Activated CD4-positive, CD25-positive, alpha-beta regulatory T cell (primary cell): ENCODE measurements around the gene CENPS.
"Not testable (repeated sequence)": the region's sequence is repeated elsewhere in the genome, so short reads cannot be mapped to it uniquely, and the experiment has no call there.

Experiments used
- DNase-seq, 4 experiments: peaks; one replicate each; lab custom pipeline; 2025; lab: John Stamatoyannopoulos, UW

The CENPS gene

DNA sequence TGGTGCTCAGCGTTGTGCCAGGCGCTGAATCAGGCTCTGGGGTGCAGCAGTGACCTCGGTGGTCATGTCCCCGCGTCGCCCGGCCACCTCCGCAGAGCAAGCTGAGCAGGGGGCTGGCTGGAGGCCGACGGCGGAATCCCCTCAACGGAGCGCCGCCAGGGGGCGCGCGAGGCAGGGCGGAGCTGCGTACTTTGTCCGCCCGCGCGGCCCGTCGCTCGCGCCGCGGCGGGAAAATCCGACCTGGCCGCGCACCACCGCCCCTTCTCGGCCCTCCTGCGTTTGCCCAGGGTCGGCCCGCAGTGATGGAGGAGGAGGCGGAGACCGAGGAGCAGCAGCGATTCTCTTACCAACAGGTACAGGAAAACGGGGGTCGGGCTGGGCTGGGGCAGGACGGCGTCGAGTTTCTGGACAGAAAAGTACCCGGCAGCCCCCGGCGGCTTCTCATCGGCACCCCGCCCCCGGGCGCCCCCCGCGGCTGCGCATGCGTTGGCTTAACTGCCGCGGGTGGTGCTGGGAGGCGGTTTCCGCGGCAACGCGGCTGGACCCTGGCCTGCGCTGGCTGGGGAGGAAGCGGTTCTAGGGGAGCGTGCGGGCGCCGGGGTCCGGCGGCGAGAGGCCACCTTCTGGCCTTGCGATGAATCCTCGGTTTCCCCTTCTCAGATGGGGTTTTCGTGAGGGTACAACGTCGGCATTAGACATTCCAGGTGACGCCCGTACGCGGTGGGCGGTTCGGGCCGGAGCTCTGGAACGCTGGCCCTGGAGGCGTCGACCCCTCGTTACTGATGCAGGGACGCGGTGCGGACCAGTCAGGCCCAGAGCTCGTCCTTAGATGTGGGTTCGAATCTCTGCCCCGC is at the start of gene CENPS:
Gene CENPS, plus strand, starts transcription at position 218 of the 854 bp plus-strand sequence. Its CDS starts 85 bp downstream, at position 303.
- peak; percentile 81 to 88 (median 86) for DNase-seq

DNA sequence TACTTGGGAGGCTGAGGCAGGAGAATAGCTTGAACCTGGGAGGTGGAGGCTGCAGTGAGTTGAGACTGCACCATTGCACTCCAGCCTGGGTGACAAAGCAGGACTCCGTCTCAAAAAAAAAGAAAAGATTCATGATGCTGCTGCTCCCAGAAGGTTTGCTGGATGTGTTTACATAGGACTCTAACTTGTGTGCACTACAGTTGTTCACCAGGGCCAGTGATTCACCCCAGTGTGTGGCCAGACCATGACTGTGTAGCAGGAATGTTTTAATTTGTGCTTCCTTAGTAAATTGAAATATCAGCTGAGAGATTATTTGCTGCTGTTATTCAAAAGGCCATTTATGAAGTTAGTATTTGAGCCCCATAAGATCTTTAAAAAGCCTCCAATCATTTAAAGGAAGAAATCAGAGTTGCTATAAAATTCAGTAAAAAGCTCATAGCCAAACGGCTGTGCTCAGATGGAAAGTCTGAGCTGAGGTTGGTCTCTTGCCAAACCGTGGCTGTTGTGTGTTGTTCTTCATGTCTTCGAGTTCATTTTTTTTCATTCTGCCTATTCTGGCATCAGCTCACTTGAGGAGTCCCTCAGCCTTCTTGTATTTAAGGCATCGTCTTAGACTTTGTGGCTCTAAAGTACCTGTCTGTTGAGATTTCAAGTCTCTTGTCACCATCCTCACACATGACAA is 49.5 kb upstream of the CENPS start:
- DNase-seq, result no peak

DNA sequence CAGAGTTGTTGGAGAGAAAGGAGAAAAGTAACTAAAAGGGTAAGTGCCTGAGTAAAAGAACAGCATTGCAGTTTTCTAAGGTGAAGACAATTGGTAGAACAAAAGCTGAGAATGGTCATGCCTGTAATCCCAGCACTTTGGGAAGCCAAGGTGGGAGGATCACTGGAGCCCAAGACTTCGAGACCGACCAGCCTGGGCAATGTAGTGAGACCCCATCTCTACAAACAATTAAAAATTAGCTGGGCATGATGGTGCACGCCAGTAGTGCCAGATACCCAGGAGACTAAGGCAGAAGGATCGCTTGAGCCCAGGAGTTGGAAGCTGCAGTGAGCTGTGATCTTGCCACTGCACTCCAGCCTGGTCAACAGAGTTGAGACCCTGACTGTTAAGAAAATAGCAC is 46.6 kb upstream of the CENPS start:
- no peak for DNase-seq

DNA sequence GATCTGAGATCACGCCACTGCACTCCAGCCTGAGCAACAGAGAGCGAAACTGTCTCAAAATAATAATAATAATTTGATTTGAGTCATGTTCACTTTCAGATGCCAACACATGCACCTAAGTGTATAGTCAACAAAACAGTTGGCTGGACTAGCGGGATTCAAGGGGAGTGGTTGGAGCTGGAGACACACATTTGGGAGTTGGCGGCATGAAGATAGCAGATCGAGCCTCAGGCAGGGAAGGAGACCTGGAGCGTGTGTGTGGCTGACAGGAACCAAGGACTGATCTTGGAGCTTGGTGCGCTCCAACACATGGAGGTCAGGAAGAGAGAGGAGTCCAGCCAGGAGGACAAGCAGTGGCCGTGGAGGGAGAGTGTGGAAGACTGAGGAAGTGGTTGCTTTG is 46.0 kb upstream of the CENPS start:
- no peak for DNase-seq

DNA sequence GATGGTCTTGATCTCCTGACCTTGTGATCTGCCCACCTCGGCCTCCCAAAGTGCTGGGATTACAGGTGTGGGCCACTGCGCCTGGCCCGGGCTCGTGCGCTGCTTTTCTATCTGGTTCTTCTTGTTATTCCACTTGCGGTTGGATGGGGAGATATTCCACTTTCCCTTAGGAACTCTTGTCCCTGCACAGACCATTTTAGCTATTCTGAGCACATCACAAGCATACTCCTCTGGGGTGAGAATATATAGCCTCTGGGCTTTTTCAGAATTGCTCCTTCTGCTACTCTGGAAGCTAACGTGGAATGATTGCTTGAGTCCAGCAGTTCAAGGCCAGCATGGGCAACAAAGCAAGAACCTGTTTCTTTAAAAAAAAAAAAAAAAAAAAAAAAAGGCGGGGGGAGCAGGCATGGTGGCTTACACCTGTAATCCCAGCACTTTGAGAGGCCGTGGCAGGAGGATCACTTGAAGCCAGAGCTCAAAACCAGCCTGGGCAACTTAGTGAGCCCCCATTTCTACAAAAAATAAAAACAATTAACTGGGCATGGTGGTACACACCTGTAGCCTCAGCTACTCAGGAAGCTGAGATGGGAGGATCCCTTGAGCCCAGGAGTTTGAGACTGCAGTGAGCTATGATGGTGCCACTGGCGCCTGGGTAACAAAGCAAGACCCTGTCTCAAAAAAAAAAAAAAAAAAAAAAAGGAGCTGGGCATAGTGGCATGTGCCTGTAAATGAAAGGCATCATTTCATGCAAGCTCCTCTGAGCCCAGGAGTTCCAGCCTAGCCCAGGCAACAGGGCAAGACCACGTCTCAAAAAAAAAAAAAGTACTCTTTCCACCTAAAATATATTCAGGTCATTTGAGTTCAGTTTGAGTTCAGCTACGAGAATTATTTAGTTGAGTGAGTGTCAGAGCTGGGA is 43.2 kb upstream of the CENPS start:
- DNase-seq, result no peak

DNA sequence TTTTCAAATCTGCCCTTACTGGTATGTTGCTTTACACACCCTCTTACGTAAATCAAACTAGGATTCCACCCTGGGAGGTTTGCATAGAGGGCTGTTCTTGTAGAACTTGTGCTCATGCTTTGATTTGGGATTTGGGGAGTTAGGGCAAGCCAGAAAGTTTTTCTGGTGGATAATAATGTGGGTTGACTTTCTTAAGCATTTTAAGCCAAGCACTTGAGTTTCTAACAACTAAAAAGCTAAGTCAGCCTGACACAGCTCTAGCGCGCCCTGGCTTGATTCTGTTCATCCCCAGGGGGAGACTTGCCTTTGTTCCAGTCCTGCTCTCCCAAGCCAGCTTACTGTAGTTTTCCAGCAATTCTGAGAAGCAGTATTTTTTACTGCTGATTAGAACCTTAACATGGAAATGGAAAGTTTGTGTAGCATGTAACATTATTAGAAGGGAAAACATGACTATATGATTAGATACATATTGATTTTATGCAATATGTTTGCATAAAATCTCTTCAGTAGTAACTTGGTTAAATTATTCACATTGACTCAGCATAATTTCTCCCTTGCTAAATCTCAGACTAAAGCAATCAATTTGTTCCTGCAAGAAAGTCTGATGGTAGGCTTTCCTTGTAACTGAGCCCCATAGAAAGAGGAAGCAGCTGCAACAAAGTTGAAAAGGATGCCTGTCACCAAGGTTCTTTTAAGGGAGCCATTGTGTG is 42.4 kb upstream of the CENPS start:
- DNase-seq, result no peak

DNA sequence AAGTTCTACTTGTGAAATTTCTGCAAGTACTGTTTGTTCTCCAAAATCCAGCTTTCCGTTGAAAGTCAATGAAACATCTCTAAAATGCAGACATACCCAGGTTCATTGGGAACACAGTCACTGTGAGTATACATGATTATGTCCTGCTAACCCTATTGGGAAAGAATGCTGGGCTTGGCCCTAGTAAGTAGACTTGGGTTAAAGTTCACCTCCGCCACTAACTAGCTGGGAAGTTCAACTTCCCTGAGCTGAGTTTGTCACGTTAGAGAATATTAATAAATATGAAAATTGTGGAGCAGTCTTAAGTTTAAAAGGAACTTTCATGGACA is 41.9 kb upstream of the CENPS start:
- no peak for DNase-seq

DNA sequence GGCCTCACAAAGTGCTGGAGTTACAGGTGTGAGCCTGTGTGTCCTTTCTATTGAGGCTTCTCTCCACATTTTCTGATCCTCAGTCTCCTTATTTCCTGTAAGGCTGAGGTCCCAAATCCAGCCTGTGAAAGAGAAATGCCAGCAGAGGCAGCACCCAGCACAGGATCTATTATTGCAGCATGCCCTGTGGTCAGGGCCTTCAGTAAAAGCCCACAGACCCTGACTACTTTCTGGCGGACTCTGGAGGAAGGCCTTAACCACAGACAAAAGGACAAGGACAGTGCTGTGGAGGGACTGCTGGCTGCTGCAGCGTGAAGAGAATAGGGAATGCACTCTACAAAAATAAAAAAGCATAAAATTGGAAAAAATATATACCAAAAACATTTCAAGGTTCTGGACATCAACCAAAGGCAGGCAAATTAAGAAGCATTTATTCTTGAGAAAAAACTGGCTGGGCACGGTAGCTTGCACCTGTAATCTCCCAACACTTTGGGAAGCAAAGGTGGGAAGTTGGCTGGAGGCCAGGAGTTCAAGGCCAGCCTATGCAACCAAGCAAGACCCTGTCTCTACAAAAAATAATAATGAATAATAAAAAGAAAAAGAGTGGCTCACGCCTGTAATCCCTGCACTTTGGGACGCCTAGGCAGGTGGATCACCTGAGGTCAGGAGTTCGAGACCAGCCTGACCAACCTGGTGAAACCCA is 40.8 kb upstream of the CENPS start:
- DNase-seq, result no peak

DNA sequence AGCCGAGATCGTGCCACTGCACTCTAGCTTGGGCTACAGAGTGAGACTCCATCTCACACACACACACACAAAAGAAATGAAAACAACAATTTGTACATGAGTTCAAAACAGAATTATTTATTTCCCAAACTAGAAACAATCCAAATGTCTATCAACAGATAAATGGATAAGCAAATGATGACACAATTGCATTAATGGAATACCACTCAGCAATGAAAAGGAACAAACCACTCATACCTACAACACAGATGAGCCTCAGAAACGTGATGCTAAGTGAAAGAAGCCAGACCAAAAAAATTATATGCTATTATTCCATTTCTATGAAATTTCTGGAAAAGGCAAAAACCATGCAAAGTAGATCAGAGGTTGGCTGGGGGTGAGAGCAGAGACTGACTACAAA is 33.4 kb upstream of the CENPS start:
- no peak for DNase-seq

DNA sequence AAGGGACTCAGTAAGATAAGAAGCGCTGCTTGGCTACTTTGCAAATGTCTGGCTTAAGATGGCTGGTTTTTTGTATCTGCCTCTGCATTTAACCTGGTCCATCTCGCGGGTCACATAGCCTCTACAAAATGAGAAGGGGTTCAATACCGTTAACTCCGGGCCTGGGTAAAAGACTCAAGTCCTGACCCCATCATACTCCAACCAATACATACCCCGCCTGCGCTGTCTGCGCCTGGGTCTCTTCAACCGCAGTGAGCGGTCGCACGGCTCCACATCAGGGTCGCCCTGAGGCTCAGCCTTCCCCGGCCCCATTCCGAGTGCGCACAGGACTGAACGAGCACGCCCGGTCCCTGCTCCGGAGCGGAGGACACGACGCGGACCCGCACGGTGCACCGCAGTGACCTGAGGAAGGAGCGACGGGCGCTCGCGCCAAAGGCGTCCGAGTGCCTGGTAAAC is 31.9 kb upstream of the CENPS start:
- DNase-seq, result no peak

DNA sequence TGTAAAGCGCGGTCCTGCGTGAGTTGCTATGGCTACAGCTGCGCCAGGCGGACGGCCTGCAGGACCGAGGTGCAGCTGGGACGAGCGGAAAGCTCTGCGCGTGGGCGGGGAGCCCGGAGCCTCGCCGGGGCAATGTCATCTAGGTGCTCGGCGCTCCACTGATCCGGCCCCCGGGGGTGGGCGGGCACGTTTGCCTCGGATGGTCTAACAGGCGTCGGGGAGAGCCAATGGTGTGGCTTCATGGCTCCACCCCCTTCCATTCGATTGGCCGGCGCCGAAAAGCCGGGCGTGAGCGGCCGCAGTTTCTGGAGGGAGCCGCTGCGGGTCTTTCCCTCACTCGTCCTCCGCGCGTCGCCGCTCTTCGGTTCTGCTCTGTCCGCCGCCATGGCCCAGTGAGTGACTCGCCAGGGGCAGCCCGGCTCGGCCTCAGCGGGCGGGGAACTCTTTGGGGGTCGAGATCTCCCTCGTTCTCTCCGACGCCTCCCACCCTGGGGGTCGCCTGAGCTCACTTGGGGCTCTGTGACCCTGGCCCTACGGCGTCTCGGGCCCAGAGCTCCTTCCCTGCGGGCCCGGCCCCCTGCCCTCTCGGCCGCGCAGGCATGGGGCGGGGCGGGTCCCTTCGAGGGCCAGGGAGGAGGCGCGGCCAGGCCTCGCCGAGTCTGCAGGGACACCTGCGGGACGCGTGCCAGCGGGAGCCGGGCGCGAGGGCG is 31.3 kb upstream of the CENPS start, which contains the start of gene PGD:
Gene PGD, plus strand, starts transcription at position 331 of the 710 bp plus-strand sequence. Its CDS starts 54 bp downstream, at position 385.
- DNase-seq, result peak; percentile 94 to 97 (median 96)

DNA sequence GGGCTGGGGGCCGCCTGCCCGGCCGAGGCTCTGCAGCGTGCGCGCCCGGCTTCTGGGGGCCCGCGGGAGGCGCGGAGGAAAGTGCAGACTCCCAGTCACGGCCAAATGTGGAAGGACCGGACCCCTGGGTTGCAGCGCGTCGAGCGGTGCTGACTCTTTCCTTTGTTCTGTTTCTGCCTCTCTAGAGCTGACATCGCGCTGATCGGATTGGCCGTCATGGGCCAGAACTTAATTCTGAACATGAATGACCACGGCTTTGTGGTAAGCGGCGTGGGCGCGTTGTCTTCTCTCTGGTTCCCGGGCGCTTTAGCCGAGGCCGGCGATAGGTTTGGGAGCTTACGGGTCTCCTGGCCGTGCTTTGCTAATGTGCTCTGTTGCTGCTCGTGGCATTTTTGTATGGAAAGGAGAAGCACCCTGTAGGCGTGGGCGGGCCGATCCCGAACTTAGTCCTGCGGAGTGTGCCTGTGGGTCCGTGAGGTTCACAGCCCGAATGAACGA is 30.7 kb upstream of the CENPS start:
- DNase-seq, result no peak

DNA sequence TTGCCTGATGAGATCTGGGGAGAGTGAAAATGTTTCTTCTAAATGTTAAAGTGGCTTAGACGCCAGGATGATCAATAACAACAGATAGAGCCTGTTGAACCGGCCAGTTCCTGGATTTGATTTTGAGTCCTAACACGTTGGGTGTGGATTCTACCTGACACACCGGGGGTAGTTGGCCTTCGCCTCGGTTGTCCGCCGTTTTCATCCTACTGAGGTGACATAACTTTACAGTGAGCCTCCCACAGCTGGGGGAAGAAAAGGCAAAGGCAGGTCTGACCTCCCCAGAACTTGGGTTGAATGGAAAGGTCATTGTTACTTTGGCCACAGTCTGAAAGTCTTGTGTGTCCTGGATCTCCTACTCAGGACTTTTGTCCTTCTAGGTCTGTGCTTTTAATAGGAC is 30.2 kb upstream of the CENPS start:
- DNase-seq, result no peak

DNA sequence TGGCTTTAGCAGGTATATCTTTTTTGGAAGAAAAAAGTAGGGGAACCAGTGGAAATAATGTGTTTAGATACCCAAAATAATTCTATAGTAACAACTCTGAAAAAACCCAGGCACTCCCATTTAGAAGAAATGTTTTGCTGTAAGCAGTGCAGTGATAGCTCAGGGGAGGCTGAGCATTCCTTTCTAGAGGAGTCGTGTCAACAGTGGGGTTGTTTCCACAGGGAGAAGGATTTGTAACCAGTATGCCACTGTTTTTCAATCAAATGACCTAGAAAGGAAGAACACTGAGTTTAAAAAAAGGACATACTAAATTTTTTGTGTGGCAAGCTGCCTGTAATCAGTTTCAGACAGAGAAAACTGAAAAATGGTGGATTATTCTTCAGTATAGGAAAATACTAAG is 29.0 kb upstream of the CENPS start:
- DNase-seq, result no peak

DNA sequence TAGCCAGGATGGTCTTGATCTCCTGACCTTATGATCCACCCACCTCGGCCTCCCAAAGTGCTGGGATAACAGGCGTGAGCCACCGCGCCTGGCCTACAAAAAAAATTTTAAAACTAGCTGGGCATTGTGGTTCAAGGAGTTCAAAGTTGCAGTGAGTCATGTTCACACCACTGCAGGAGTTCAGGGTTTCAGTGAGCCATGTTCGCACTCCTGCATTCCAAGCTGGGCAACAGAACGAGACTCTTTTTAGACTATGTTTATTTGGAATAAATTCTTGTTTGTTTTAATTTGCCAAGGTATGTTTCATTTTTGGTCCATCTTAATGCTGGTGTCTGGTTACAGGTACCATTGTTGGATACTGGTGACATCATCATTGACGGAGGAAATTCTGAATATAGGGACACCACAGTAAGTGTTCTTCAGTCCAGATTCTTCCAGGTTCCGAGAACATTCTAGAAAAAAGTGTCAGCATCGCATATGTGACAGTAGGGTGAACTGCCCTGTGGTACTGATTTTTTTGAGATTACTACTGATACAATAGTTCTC is 27.4 kb upstream of the CENPS start:
- DNase-seq, result no peak

DNA sequence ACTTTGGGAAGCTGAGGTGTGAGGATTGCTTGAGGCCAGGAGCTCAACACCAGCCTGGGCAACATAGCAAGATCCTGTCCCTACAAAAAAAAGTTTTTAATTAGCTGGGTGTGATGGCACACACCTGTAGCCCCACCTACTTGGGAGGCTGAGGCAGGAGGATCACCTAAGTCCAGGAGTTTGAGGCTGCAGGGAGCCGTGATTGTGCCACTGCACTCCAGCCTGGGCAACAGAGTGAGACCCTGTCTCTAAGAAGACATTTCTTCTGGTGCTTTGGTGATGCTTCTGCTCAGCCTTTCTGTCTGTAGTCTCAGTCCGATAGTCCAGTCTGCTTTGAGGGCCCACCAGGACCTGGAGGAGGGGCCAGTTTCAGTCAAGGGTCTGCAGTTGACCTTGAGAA is 23.0 kb upstream of the CENPS start:
- no peak for DNase-seq

DNA sequence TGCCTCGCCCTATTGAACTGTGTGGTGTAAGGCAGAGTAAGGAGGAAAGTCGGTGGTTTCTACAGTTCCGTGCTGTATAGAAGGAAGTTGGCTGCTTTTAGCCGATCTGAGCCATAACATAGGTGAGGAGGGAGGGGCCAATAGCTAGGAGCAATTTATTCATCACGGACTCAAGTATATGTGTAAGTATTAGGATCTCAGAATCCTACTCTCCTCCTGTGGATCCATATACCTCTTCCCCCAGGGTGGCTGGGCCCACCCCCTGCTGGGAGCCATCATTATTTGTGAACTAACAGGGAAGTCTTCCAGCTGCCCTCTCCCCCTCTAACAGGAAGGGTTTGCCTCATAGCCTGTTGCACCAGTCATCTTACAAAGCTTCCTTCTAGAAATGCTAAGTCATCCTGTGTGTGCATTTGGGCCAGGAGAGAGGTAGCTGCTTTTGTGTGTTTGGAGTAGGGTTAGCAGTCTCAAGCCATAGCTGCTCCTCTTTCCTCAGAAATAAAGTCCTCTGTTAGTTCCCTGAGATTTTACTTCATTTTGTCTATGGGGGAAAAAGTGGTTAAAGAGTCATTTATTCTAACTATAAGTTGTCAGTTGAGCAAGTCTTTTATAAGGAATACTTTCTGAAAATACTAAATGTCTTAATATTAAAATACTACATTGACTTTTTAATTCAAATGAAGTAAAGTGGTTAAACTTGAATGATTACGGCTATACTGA is 14.9 kb upstream of the CENPS start:
- DNase-seq, result no peak

DNA sequence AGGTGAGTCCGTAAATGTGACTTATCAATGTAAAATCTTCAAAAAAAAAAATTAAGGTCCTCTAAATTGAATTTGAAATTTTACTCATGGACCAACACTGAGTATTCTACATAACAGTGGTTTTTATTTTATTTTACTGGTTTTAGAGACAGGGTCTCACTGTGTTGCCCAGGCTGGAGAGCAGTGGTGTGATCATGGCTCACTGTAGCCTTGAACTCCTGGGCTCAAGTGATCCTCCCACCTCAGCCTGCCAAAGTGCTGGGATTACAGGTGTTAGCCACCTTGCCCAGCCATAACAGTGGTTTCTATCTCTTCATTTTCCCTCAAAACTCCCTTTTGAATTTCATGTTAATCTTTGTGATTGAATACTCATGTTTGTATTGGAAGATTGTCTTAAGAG is 14.3 kb upstream of the CENPS start:
- DNase-seq, result not testable (repeated sequence)

DNA sequence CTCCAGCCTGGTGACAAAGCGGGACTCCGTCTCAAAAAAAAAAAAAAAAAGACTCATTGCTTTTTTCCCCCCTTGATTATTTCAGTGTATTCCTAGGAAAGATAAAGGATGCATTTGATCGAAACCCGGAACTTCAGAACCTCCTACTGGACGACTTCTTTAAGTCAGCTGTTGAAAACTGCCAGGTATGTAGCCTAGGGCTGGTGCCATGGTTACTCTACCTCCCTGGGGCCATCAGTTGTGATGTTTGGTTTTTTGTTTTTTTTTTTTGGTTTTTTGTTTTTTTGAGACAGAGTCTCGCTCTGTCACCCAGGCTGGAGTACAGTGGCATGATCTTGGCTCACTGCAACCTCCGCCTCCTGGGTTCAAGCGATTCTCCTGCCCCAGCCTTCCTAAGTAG is 11.5 kb upstream of the CENPS start:
- DNase-seq, result not testable (repeated sequence)
